Mucosa of rectum (tissue), 2 donors: Measurements from ENCODE around the gene CLTA.

Experiments
- H3K27ac ChIP-seq, 2 donors: one replicate each; pipeline ENCODE4 v1.7.0; 2013; ENCODE audit warnings: inconsistent platforms in 2 of 2, low read depth in 2 of 2, low read length in 2 of 2
- H3K27me3 ChIP-seq, 2 donors: one replicate each; pipeline ENCODE4 v1.7.0; 2013; ENCODE audit warnings: low read length in 2 of 2; ENCODE audit not compliant: control insufficient read depth in 2 of 2, insufficient read depth in 2 of 2
- H3K36me3 ChIP-seq, 2 donors: one replicate each; pipeline ENCODE4 v1.7.0; 2013; ENCODE audit warnings: low read length in 2 of 2; ENCODE audit not compliant: control insufficient read depth in 2 of 2, insufficient read depth in 2 of 2
- H3K4me1 ChIP-seq, 2 donors: one replicate each; pipeline ENCODE4 v1.7.0; 2013; ENCODE audit warnings: low read length in 2 of 2, mild to moderate bottlenecking in 1 of 2; ENCODE audit not compliant: control insufficient read depth in 2 of 2, insufficient read depth in 2 of 2
- H3K4me3 ChIP-seq, 2 donors: one replicate each; pipeline ENCODE4 v1.7.0; 2013; ENCODE audit warnings: low read length in 2 of 2
- H3K9ac ChIP-seq, 2 donors: one replicate each; pipeline ENCODE4 v1.7.0; 2013; ENCODE audit warnings: low read length in 2 of 2, low read depth in 1 of 2, mild to moderate bottlenecking in 1 of 2
- H3K9me3 ChIP-seq, 2 donors: one replicate each; pipeline ENCODE4 v1.7.0; 2013; ENCODE audit warnings: low read length in 2 of 2; ENCODE audit not compliant: control insufficient read depth in 2 of 2
- donor health status: healthy.
- donor health status: Normal muscosa, but diverticular disease.

The CLTA gene

DNA sequence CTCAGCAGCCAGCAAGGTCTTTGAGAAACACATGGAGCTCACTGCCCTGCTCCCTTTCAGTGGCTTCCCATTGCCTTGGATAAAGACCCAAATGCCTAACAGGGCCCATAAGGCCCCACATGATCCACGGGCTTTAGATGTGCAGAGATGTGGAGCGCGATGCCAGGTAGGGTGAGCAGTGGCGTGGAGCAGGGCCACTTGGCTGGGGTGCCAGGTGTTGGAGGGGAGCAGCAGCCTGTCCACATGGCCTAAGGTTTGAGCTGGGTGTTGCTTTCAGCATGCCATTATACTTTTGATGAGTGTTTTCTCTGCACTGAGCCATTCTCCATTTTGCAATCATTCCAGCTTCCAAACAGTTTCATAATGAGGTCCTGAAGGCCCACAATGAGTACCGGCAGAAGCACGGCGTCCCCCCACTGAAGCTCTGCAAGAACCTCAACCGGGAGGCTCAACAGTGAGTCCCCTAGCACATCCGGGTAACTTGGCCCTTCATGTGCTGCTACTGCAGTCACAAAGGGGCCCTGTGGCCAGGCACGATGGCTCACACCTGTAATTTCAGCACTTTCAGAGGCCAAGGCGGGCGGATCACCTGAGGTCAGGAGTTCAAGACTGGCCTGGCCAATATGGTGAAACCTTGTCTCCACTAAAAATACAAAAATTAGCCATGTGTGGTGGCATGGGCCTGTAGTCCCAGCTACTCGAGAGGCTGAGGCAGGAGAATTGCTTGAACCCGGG lies 43.1 kb upstream of the CLTA start:
- H3K27ac ChIP-seq = peak overlapping the region in 1 of 2 donors; percentile 29
- no peaks in the 10 kb centered on the region for H3K9me3 ChIP-seq

DNA sequence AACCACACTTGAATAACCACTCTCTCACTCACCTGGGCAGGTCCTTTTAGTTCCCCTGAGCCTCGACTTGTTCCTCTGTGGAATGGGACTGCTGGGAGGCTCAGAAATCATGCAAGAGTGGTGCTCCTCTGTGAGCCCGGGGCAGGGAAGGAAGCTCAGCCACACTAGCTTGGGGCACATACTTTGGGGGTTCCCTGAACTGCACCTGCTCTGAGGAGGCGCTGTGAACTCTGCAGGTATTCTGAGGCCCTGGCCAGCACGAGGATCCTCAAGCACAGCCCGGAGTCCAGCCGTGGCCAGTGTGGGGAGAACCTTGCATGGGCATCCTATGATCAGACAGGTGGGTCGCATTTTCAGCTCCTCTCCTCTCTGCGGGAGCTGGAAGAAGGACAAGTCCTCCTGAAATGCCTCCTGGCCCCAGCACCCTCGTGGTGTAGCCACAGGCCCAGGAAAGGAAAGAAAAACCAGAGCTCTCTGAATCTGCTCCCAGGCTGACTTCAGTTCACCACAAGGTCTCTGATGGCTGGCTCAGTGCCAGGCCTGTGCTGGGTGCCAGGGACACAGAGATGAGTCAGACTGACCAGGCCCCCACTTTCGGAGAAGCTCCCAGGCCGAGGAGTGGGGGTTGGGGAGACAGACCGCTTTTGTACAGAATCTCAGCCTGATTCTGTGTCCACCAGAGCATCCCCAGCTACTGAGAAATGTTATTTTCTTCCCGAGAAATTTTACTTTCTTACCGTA lies 42.2 kb upstream of the CLTA start:
- Histone ChIP-seq H3K9me3 (no peaks in the 10 kb centered on the region), H3K9ac (peak overlapping the region in 1 of 2 donors; percentile 26), H3K27ac (peak overlapping the region; percentile 64 to 70), H3K4me1 (peaks cover 28 to 39% of the 10 kb centered on the region in 2 donors), H3K27me3 (no peaks in the 10 kb centered on the region), H3K36me3 (peaks cover 11 to 23% of the 10 kb centered on the region in 2 donors), H3K4me3 (no peak overlapping the region)

More for the DNA sequence above, 43.1 kb upstream of the CLTA start:
- H3K4me1 ChIP-seq = peaks cover 34 to 42% of the 10 kb centered on the region in 2 donors
- no peak overlapping the region for H3K9ac ChIP-seq
- no peak overlapping the region for H3K4me3 ChIP-seq
- peaks cover 11 to 23% of the 10 kb centered on the region in 2 donors for H3K36me3 ChIP-seq
- H3K27me3 ChIP-seq = no peaks in the 10 kb centered on the region

DNA sequence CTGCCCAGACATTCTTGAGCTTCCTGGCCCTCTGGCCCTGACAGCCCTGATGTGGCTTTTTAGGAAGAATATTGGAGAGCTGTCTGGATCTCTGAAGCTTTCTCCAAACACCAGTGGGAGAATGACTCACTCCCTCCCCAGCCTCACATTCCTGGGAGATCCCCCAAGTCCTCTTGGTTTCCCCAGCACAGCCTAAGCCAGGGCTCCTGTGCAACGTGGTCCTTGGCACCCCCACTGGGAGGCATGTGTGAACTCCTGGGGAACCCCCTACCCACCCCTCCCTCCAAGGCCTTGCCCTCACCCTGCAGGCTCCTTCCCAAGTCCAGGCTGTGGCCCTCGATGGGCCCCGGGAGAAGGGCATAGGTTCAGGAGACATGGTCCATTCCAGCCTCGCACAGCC lies 41.5 kb upstream of the CLTA start:
- peaks cover 11 to 23% of the 10 kb centered on the region in 2 donors for H3K36me3 ChIP-seq
- H3K27ac ChIP-seq = peak overlapping the region; percentile 64 to 70
- no peak overlapping the region for H3K9ac ChIP-seq
- no peak overlapping the region for H3K4me3 ChIP-seq
- H3K9me3 ChIP-seq = no peaks in the 10 kb centered on the region
- no peaks in the 10 kb centered on the region for H3K27me3 ChIP-seq
- H3K4me1 ChIP-seq = peaks cover 30 to 36% of the 10 kb centered on the region in 2 donors

DNA sequence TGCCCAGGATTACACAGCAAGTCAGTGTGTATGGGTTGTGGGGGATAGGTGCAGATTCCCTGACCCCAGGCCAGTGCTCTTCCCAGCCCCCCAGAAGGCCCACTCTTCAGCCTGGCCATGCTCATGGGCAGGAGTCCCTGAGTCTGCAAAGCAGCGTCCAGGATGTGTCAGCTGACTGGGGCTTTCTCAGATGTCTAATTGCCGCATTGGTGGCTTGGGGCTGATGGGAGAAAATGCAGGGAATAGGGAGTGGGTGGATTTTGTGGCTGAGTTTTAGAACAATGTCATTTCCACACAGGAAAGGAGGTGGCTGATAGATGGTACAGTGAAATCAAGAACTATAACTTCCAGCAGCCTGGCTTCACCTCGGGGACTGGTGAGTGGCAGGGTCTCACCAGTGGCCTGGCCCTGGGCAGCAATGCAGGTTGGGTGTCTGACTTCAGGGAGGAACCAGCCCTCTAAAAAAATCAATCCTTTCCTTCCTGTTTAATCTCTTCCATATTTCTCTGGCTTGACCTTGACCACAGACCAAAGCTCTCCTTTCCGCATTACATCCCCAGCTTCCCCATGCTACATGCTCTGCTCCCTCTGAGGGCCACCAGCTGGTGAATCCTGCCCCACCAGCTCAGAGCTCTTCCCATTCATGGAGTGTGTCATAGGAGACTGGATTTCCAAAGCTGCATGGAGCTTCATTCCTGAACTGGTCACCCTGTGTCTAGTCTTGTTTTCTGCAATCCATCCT lies 40.0 kb upstream of the CLTA start:
- Histone ChIP-seq H3K27me3 (no peaks in the 10 kb centered on the region), H3K4me1 (peaks cover 32 to 37% of the 10 kb centered on the region in 2 donors), H3K27ac (peak overlapping the region in 1 of 2 donors; percentile 80), H3K36me3 (peaks cover 11 to 18% of the 10 kb centered on the region in 2 donors), H3K9me3 (no peaks in the 10 kb centered on the region), H3K4me3 (no peak overlapping the region), H3K9ac (no peak overlapping the region)

DNA sequence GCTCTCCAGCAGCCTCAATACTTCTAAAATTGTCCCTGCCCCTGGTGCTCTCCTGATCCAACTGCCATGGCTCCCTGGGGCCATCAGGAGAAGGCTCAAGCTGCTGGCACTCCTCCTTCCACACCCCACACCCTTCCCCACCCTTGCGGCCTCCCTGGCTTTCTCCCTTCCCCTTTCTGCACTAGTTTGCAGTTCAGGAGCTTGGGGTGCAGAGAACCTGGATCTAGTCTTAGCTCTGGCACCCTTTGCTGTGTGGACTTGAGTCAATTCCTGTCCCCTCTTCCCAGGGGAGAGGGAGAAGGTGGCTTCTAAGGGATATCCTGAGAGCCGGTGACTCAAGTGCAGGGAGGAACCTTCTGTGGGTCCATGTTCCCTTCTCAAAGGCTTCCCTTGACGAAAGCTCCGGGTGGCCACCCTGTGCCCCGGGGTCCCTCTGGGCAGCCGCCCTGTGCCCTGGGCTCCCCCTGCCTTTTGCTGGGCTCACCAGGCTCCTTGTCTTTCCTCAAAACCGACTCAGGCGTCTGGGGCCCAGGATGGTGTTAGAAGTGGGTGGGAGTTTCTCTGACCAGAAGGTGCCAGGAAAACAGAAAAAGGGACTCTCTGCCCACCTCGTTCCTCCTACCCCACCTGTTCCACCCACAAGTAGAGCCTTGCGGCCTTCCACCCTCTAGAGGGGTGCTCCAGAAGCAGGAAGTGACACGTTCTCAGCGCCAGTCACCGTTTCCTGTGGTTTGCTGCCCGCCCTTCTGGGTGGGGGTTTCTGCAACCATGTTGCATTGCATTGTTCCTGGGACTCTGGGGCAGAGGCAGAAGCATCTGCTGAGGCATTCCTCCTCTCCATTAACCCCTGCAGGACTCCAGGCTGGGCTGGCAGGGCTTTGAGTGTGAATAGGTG lies 39.2 kb upstream of the CLTA start:
- Histone ChIP-seq H3K4me1 (peaks cover 32 to 37% of the 10 kb centered on the region in 2 donors), H3K9me3 (no peaks in the 10 kb centered on the region), H3K9ac (peak overlapping the region in 1 of 2 donors; percentile 38), H3K27me3 (no peaks in the 10 kb centered on the region), H3K27ac (peak overlapping the region; percentile 57 to 80), H3K4me3 (peak overlapping the region in 1 of 2 donors; percentile 23), H3K36me3 (peaks cover 15 to 18% of the 10 kb centered on the region in 2 donors)

DNA sequence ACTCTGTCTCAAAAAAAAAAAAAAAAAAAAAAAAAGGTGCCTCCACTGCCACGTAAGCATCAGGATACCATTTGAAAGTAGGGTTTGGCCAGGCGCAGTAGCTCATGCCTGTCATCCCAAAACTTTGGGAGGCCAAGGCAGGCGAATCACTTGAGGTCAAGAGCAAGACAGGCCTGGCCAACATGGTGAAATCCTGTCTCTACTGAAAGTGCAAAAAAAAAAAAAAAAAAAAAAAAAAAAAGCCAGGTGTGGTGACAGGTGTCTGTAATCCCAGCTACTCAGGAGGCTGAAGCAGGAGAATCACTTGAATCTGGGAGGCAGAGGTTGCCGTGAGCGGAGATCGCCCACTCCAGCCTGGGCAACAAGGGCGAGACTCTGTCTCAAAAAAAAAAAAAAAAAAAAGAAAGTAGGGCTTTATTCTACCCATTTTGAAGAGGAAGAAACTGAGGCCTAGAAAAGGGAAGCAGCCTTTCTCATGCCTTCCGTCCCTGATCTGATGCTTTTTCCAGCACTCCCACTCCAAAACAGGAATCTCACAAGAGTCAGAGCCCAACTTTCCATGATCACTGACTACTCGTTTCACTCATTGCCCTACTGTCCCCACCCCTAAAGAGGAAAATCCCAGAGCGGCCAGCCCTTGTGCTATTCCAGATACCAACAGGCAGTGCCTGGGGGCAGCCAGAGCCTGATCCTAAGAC lies 37.8 kb upstream of the CLTA start:
- no peaks in the 10 kb centered on the region for H3K9me3 ChIP-seq
- peaks cover 29 to 35% of the 10 kb centered on the region in 2 donors for H3K4me1 ChIP-seq
- no peaks in the 10 kb centered on the region for H3K27me3 ChIP-seq
- H3K36me3 ChIP-seq = peaks cover 17 to 18% of the 10 kb centered on the region in 2 donors
- H3K27ac ChIP-seq = peak overlapping the region in 1 of 2 donors; percentile 5
- no peak overlapping the region for H3K9ac ChIP-seq
- no peak overlapping the region for H3K4me3 ChIP-seq

DNA sequence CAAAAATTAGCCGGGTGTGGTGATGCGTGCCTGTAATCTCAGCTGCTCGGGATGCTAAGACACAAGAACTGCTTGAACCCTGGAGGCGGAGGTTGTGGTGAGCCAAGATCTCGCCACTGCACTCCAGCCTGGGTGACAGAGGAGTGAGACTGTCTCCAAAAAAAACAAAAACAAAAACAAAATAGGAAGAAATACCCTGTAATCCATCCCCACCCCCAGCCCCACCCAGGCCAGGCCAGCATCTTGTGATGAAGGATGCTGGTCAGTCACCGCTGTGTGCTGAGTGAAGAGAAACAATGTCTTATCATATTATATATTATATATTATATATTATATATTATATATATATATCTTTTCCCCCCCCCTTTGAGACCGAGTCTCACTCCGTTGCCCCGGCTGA lies 37.0 kb upstream of the CLTA start:
- Histone ChIP-seq H3K4me1 (peaks cover 25 to 29% of the 10 kb centered on the region in 2 donors), H3K9ac (no peak overlapping the region), H3K9me3 (no peaks in the 10 kb centered on the region), H3K27me3 (no peaks in the 10 kb centered on the region), H3K36me3 (peaks cover 17 to 18% of the 10 kb centered on the region in 2 donors), H3K27ac (no peak overlapping the region), H3K4me3 (no peak overlapping the region)

DNA sequence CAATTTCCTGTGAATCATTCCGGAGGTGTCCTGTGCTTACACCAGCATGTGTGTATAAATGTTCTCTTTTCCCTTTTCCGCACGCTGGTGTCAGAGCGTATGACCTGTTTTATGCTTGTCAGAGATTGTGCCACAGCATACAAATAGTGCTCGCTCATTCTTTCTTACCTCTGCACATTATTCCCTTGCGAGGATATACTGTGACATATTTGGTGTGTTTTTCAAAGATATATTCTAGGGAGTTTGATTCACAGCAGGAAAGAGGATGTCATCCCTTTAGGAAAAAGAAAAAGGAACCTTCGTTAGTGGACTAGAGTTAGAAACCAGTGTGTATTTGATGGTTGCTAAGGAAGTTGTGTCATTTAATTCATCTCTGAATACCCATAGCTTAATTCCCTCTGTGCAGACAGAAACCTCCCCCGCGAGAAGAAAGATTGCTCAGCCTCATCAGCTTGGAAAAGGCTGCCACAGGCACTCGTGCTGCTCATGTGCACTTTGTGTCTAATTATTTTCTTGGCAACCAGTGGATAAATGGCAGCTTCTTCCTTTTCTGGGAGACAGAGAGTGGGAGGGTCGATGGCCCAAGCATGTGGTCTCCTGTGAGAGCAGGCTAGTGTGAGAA lies 36.3 kb upstream of the CLTA start:
- Histone ChIP-seq H3K4me1 (peaks cover 20 to 22% of the 10 kb centered on the region in 2 donors), H3K9ac (no peak overlapping the region), H3K27ac (peak overlapping the region; percentile 45 to 75), H3K36me3 (peaks cover 15 to 17% of the 10 kb centered on the region in 2 donors), H3K27me3 (no peaks in the 10 kb centered on the region), H3K9me3 (no peaks in the 10 kb centered on the region), H3K4me3 (no peak overlapping the region)
